ENCODE data around the gene AGXT.

Gene AGXT

DNA sequence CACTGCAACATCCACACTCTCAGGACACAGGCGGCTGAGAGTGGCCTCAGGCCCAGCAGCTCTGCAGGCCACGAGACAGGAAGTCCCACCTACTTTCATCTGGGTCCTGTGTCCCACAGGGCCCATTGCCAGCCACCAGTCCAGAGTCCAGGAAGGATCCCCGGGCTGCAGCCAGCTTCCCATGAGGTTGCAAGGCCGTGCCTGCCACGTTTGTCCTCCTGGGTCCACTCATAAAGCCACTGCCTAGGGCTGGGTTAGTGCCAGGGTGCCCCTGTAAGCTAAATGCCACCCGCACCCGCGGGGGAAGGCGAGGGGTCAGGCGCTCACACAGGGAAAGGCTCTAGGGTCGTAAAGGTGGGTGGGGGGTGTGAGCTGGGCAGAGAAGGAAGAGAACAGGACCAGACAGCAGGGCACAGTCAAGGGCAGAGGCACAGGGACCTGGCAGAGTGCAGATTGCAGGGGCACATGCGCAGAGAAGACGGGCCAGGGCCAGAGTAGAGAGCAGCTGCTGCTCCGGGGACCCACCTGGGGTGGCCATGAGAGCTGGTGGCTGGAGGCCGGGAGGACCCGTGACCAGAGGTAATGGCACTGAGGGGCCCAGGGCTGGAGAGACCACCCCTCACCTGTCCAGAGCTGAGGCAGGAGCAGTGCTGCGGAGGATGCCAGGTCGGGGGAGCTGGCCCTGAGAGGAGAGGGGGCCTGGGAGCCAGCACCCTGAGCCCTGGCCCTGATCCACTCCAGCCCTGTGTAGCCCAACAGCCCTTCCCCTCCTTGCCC is 8.0 kb downstream of the AGXT start:
- DNase-seq (ENCODE audit: extremely low read depth, low read depth), result no peak
- TF ChIP-seq CTCF (IDR thresholded peaks at IDR 0.05; ENCODE audit: low read depth, low read length), result no peak

GRCh38 chr2:240877460-240878340 is 9.1 kb downstream of the AGXT start:
- no peak for TF ChIP-seq CTCF (IDR thresholded peaks at IDR 0.05; ENCODE audit: low read depth, low read length)
- no peak for DNase-seq (ENCODE audit: extremely low read depth, low read depth)

DNA sequence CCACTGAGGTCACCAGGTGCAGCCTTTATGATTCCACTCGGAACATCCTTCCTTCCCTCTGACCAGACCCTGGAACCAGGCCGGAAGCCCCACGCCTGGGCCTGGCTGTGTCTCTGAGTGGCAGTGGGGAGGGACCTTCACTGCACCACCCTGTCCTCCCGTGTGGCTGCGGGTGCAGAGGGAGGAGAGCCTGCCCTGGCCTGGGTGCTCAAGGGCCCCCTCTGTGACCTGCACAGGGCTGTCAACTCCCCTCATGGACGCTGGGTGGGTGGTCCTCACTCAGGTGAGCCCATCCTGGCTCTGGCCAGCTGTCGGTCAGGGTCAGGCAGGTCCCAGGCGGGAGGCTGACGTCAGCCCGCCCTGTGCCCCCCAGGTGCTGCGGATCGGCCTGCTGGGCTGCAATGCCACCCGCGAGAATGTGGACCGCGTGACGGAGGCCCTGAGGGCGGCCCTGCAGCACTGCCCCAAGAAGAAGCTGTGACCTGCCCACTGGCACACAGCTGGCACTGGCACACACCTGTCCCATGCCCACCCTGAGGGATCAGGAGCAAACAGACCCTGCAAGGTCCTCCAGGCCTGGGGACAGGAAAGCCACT is 9.8 kb downstream of the AGXT start:
- no peak for TF ChIP-seq CTCF (IDR thresholded peaks at IDR 0.05; ENCODE audit: low read depth, low read length)
- no peak for DNase-seq (ENCODE audit: extremely low read depth, low read depth)

DNA sequence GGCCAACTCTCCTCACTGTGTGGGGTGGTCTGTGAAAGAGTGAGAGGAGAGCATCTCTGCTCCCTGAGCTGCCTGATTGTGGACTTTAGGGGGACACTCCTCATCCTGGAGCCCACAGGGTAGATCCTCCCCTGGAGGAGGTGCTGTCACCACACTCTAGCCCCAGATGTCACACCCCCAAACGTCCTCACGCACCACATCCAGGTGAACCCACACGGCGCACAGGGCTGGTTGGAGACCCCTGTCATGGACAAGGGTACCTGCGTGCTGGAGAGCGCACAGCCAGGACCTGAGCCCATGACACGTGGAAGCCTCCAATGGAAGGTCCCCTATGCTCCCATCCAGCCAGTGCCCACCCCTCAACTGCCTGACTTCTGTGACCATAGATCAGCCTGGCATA is 10.5 kb downstream of the AGXT start:
- no peak for DNase-seq (ENCODE audit: extremely low read depth, low read depth)
- TF ChIP-seq CTCF (IDR thresholded peaks at IDR 0.05; ENCODE audit: low read depth, low read length), result no peak

GRCh38 chr2:240881913-240882312 is 13.3 kb downstream of the AGXT start:
- no peak for TF ChIP-seq CTCF (IDR thresholded peaks at IDR 0.05; ENCODE audit: low read depth, low read length)
- DNase-seq (ENCODE audit: extremely low read depth, low read depth), result no peak

GRCh38 chr2:240884221-240884620 is 15.6 kb downstream of the AGXT start:
- no peak for TF ChIP-seq CTCF (IDR thresholded peaks at IDR 0.05; ENCODE audit: low read depth, low read length)
- DNase-seq (ENCODE audit: extremely low read depth, low read depth), result no peak

GRCh38 chr2:240884745-240885144 is 16.1 kb downstream of the AGXT start:
- no peak for TF ChIP-seq CTCF (IDR thresholded peaks at IDR 0.05; ENCODE audit: low read depth, low read length)
- DNase-seq (ENCODE audit: extremely low read depth, low read depth), result no peak
